Endometrium (tissue), 2 donors: ENCODE measurements around the gene DPP6.
"Not testable (repeated sequence)": the region's sequence is repeated elsewhere in the genome, so short reads cannot be mapped to it uniquely, and the experiment has no call there.

Source experiments
- FAIRE-seq: peaks from 2 replicates; lab custom pipeline; 2012; peaks lifted over from hg19 to GRCh38; lab: Jason Lieb, UNC
- donor health status: control.
- donor health status: control.

Gene DPP6

GRCh38 chr7:154051643-154052529 lies at the start of gene DPP6:
DPP6 (plus strand) TSS chr7:154052398.
- FAIRE-seq = not testable (repeated sequence)

DNA sequence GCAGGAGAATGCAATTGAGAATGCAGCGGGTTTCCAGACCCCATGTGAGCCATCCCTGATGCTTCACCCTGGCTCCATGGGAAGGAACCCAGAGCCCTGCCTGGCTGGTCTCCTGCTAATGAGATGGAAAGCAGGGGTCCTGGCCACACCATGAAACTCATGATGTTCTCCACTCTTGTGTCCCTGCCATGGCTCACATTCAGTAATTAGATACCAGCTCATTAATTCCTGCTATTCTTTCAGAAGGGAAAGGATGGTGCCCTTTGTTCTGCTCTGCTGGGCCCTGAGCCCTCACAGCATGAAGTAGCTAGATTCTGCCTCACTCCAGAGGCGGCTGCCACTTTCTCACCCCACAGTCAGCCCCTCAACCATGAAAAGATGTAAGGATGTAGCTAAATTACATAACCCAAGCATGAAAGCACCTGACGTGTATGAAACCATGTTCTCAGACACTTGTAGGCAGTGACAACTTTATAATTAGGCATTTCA lies 42.7 kb upstream of the DPP6 start:
- not testable (repeated sequence) for FAIRE-seq

DNA sequence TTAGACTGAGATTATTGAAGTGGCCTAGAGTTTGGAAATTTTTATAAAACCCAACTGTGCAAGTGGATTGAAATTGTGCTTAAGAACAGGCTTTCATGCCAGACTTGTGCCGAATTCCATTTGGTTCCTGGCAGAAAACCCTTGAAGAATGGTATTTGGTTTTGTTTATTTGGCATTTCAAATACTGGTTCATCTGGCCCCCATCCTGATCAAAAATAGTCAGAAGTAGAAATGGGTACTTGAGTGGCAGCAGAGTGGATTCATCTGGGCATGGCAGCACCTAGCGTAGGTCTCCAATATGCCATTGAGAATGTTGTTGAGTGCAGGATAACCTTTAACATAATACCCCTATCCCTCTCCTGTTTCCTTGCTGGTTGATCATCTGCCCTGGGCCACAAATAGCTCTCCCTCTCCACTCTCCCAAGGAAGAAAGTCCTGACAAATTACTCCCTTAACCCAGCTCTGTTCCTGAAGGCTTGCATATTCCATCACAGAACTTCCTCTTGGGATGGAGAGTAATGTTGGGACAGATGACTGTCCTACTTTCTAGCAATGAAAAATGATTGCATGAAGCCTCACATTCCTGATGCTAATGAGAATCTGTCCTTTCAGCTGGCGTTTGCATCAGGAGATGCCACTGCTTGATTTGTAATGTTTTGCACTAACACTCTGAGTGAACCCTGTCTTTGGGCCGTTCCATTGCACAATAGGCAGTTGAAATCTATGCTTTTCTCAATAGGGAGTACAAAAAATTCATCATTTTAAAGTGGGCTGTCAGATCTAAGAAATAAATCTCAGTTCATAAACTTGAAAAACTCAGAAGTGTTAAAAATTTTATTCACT lies 41.3 kb upstream of the DPP6 start:
- not testable (repeated sequence) for FAIRE-seq

GRCh38 chr7:154012800-154013199 lies 39.4 kb upstream of the DPP6 start:
- not testable (repeated sequence) for FAIRE-seq

- not testable (repeated sequence) for FAIRE-seq
Observed at GRCh38 chr7:154015636-154016035, 36.6 kb upstream of the DPP6 start.

DNA sequence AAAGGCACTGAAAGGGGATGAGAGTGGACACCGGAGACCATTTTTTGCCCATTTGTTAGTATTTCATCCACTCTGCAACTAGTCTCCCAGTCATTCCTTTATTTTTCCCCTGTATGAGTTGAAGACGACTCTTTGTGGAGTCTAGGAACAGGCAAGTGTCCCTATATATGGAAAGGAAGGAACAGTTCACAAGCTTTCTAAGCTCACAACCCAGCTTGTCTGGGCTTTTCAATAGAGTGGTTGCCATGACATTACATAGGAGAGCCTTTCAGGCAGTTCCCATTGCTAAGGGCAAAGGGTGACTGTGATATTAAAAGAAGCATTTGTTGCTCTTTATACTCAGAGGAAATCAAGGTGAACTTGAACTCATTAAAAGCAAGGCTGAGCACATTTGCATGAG lies 33.8 kb upstream of the DPP6 start:
- not testable (repeated sequence) for FAIRE-seq

DNA sequence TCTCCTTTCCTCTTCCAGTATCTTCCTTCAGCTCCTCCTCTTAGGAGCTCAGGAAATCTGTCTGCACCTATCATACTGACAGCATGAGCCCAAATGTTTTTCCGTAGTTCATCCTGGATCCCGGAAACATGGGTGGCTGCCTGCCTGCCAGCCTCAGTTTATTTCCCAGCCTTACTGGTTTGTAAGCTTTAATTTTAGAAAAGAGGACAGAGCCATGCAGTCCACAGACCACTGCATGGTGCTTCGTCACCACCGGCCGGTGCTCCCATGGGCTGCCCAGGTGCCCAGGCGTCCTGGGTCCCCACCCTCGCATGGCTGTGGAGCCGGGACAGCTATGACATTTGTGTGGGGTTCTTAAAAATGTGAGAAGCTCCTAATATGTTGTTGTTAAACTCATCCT lies 24.4 kb upstream of the DPP6 start:
- not testable (repeated sequence) for FAIRE-seq

- FAIRE-seq = not testable (repeated sequence)
Observed at GRCh38 chr7:154030476-154031080, 21.6 kb upstream of the DPP6 start.

DNA sequence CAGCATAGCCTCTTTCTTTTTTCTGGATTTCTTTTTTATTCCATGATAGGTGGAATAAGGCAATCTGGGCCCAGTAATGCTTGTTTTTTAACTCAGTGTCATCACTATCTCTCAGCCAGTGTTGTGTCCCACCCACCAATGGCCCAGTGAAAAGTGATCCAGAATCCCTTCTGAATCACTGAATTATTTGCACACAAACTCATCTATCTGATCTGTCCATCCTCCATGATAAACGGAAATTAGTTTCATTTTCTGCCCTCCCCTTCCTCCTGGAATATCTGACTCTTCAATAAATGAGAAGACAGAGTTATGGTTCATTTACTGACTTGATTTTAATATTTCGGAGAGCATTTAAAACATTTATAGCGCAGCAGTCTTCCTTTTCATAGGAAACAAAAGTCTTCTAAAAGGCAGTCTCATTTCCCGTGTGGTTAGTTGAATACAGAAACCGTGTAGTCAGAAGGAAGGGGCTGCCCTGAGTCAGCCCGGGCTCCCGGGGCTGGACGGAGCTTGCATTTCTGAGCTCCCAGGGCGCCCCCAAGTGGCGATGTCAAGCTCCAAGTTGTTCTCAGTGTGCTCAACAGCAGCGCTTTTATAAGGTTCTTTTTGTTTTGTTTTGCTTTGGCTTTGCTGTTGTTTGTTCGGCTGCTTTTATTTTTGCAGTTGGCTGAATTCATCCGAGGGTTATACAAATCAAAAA lies 12.6 kb upstream of the DPP6 start:
- peak; percentile 41 for FAIRE-seq

DNA sequence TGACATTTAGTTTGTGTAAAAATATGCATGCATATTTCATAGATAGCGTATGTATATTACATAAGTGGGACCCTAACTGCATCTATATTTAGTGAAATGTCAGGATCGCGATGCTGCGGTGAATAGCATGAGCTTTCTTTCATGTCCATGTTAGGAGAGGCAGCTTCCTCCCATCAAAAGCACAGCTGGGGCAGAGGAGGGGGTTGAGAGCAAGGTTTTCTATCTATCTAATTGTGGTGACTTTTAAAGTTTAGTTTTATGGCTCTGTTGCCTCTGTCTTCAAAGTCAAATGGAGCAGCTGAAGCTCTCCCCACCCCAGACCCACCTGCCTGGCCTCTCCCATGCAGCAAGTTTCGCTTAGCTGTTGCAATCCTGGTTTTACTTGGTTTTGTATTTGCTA lies 1.8 kb upstream of the DPP6 start:
- not testable (repeated sequence) for FAIRE-seq

GRCh38 chr7:154051006-154051642 lies 1.1 kb upstream of the DPP6 start:
- not testable (repeated sequence) for FAIRE-seq

DNA sequence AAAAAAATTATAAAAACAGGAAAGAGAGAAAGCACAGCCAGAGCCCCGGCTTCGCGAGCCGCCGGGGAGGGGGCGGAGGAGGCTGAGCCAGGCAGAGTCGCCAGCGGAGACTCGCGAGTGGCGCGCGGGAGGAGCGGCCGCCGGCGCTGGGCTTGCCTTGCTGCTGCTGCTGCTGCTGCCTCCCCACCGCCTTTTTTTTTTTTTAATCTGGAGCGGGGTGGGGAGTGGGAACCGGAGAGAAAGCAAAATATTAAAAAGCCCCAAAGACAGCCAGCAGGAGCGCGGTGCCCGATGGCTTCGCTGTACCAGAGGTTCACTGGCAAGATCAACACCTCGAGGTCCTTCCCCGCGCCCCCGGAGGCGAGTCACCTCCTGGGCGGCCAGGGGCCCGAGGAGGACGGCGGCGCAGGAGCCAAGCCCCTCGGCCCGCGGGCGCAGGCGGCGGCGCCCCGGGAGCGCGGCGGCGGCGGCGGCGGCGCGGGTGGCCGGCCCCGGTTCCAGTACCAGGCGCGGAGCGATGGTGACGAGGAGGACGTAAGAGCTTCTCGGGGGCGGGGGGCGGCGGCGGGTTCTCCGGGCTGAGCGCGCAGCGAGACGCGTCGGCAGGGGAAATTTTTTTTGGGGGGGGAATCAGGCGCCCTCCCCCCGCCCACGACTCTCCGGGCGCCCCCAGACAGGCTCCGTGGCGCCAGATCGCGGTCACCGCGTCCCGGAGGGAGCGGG lies 493 bp downstream of the DPP6 start:
- FAIRE-seq = not testable (repeated sequence)

DNA sequence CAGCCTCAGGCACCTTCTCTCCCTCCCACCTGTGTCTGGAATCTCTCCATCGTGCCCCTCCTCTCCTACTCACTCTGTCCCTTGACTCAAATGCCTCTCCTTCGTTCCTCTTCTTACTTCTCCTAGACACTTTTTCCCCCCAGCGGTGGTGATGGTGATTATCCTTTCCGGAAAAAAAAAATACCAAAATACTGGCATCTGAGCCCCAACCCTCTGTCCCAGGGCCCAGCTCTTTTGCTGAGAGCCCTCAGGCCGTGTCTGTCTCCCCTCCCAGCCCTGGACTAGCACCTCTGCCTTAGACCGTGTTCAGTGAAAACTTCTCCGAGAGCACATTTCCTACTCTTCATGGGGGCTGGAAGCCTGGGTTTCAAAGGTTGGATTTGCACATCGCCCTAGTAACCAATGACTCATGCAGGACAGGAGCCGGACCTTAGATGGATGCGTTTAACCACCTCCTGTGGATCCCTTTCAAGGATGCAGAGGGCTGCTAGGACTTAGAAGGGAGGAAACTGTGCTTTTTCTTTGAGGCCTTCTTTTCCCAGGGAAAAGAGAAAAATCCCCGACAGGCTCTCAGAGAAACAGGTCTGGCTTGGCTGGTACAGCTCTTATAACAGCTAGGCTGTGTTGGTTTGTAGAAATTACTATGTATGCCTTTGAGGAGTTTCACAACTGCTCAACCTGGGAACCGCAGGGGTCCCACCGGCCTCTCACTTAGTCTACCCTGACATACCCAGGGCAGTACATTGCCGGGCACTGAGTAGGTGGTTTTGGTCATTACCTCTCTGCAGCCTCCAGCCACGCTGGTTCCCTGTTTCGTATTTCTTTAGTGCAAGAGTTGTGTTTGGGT lies 1.5 kb downstream of the DPP6 start:
- not testable (repeated sequence) for FAIRE-seq

DNA sequence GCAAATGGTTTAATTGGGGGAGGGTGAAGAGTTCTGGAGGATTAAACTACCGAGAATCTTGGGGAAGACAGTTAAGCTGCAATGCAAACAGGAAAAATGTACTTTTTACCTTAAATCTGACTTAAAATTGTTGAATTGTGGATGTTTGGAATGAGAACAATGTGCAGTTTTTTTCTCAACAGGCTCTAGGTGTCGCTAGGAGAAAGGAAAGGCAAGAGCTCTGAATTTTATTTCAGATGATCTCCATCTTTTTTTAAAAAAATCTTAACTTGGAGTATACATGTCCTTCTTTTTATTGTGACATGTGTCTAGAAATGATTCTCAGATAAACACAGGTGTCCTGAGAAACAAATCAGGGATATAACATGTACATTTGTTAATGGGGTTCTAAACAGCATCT lies 2.5 kb downstream of the DPP6 start:
- FAIRE-seq = peak; percentile 23

- FAIRE-seq = peak; percentile 75
Observed at GRCh38 chr7:154055491-154056106, 3.4 kb downstream of the DPP6 start.

- FAIRE-seq = not testable (repeated sequence)
Observed at GRCh38 chr7:154058783-154059182, 6.6 kb downstream of the DPP6 start.

DNA sequence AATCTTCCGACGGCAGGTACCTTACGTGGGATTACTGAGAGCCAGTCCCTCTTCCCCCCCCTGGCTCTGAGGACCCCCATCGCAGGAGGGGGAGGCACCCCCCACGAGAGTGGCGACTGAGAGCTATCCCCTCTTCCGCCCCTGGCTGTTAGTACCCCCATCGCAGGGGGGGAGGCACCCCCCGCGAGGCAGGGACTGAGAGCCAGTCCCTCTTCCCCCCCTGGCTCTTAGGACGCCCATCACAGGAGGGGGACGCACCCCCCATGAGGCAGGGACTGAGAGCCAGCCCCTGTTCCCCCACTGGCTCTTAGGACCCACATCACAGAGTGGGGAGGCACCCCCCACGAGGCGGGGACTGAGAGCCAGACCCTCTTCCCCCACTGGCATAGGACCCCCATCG lies 8.4 kb downstream of the DPP6 start:
- not testable (repeated sequence) for FAIRE-seq

- peak; percentile 46 for FAIRE-seq
Observed at GRCh38 chr7:154071833-154072232, 19.6 kb downstream of the DPP6 start.
